ENCODE data around the gene SFTPA2.
"Not testable (repeated sequence)": the region's sequence is repeated elsewhere in the genome, so short reads cannot be mapped to it uniquely, and the experiment has no call there.

Gene SFTPA2

DNA sequence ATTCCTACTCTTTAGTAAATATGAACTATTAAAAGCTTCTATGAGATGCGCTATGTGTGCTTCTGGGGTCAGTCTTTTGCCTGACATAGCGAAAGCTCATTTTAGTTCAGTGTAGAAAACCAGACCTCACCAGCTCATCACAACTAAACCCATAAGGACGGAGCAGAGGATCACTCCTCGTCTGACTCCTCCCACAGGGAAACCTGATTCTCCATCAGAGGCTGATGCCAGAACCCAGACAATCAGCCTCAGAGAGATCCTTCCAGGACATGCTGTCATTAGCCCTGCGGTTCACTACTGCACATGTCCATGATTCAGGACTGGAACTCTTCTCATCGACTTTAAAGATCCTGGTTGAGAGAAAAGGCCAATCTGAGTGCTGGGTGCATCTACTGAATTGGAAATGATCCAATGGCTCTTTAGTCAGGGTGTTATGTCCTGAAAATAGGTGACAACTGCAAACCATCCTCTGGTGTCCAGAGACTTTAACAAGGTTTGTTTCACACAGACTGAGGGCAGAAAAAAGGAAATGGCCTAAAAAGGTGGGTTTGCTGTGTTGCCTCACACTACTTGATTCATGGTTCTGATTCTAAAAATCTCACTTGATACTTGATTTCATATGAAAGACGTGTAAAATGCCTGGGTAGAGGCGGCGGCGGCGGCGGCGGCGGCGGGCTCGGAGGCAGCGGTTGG is 48.2 kb downstream of the SFTPA2 start, which contains the start of gene EIF5AL1:
EIF5AL1 (plus strand) TSS at position 643 of the 693 bp plus-strand sequence. CDS start 117 bp downstream, outside the sequence.
- H3K4me3 ChIP-seq (ENCODE audit: low read depth, low read length); H3K27ac ChIP-seq (ENCODE audit: low read depth, low read length); H3K36me3 ChIP-seq (ENCODE audit: insufficient read depth, low read length); H3K27me3 ChIP-seq (ENCODE audit: insufficient read depth, low read length); H2AFZ ChIP-seq (ENCODE audit: low read length, unreplicated experiment); H3K79me2 ChIP-seq (ENCODE audit: control insufficient read depth, insufficient read depth, low read length, unreplicated experiment); H3K4me1 ChIP-seq (ENCODE audit: control insufficient read depth, insufficient read depth, low read length, unreplicated experiment): not testable (repeated sequence)

DNA sequence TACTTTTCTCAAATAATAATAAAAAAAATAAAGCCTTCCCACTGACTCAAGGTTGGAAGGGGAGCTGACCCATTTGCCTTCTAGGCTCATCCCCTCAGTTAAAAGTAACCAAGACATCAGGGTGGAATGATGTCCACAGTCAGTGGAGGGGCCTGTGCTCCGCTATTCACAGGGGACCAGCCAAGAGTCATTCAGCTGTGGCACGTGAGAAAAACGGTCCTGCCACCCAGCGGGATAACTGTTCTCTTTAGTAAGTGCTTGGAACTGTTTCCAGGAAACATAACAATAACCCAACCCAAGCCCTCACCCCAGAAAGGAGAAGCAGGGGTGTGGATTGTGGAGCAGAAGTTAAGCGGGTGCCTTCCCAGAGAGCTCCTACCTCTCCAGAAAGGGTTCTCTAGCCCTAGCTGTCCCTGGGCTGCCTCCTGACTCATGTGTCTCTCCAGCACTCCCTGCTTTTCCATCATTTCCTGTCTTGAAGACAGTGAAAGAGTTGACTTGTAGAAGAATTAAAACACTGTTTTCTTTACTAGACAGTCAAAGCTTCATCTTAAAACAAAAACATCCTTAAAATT is 50.2 kb downstream of the SFTPA2 start:
- H3K27ac ChIP-seq (ENCODE audit: low read depth, low read length); H3K4me3 ChIP-seq (ENCODE audit: low read depth, low read length); H3K4me1 ChIP-seq (ENCODE audit: control insufficient read depth, insufficient read depth, low read length, unreplicated experiment); H2AFZ ChIP-seq (ENCODE audit: low read length, unreplicated experiment); H3K36me3 ChIP-seq (ENCODE audit: insufficient read depth, low read length); H3K27me3 ChIP-seq (ENCODE audit: insufficient read depth, low read length); H3K79me2 ChIP-seq (ENCODE audit: control insufficient read depth, insufficient read depth, low read length, unreplicated experiment): not testable (repeated sequence)

DNA sequence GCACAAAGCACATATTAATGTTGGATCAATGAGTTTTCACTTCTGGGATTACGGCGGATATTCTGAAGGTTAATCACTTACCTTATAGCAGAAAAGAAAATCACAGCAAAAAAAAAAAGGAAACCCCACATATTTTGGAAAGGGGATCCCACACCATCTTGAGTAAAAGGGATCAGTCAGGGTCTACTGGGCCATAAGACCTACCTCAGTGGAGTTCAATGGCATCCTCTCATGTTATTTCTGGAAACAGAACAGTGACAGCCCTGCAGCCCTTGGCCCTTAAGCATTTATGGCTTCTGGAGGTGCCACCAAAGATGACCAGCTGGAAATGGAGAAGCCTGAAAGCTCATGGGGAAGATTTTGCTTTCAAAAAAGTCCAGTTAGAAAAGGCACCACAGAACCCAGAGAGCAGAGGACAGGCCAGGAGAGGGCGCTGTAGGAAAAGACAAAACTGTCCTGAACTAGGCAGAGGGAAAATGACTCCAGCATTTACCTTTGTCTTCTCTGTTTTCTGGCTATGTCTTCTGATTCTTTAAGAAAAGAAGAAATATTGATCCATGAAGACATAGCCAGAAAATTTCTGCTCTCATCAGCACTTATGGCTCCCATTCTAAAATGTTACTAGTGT is 50.8 kb downstream of the SFTPA2 start:
- not testable (repeated sequence) for H2AFZ ChIP-seq (ENCODE audit: low read length, unreplicated experiment); H3K27me3 ChIP-seq (ENCODE audit: insufficient read depth, low read length); H3K4me3 ChIP-seq (ENCODE audit: low read depth, low read length); H3K79me2 ChIP-seq (ENCODE audit: control insufficient read depth, insufficient read depth, low read length, unreplicated experiment); H3K36me3 ChIP-seq (ENCODE audit: insufficient read depth, low read length); H3K4me1 ChIP-seq (ENCODE audit: control insufficient read depth, insufficient read depth, low read length, unreplicated experiment); H3K27ac ChIP-seq (ENCODE audit: low read depth, low read length)

DNA sequence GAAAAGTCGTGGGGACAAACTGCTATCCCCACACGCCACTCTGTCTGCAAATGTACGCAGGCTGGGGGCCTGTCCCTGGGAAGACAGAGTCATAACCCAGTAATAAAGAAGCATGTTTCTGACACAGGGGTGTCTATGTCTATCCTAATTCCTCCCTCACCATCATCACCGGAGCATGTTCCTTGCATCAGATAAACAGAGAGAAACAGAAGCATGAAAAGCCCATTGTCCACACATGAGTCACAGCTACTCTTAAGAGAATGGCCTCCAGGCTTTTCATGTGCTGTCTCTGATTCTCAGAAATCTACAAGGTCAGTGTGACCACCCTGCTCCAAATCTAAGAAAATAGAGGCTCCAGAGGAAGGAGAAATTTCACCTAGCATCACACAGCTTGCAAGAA is 52.0 kb downstream of the SFTPA2 start:
- not testable (repeated sequence) for H3K36me3 ChIP-seq (ENCODE audit: insufficient read depth, low read length); H3K27ac ChIP-seq (ENCODE audit: low read depth, low read length); H3K79me2 ChIP-seq (ENCODE audit: control insufficient read depth, insufficient read depth, low read length, unreplicated experiment); H3K4me3 ChIP-seq (ENCODE audit: low read depth, low read length); H3K27me3 ChIP-seq (ENCODE audit: insufficient read depth, low read length); H2AFZ ChIP-seq (ENCODE audit: low read length, unreplicated experiment); H3K4me1 ChIP-seq (ENCODE audit: control insufficient read depth, insufficient read depth, low read length, unreplicated experiment)

DNA sequence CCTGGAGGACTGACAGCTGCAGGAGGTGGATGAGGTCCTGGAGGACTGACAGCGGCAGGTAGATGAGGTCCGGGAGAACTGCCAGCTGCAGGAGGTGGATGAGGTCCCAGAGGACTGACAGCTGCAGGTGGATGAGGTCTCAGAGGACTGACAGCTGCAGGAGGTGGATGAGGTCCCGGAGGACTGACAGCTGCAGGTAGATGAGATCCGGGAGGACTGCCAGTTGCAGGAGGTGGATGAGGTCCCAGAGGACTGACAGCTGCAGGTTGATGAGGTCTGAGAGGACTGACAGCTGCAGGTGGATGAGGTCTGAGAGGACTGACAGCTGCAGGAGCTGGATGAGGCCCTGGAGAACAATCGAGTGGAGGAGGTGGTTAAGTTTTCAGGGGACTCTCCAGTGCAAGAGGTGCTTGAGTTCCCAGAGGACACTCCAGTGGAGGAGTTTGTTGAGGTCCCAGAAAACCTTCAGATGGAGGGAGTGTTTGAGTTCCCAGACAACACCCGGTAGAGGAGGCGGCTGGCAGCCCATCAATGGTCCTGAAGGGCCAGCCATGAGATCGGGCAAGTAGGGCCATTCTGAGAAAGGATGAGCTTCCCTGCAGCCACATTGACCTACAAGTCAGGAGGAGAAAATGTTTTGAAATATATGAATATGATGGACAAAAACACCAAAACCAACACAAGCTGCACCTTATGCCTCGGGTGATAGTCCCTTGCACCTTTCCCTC is 52.6 kb downstream of the SFTPA2 start:
- Histone ChIP-seq H3K4me3 (ENCODE audit: low read depth, low read length) (no peak overlapping the region), H3K27ac (ENCODE audit: low read depth, low read length) (no peak overlapping the region), H3K4me1 (ENCODE audit: control insufficient read depth, insufficient read depth, low read length, unreplicated experiment) (no peaks in the 10 kb centered on the region), H2AFZ (ENCODE audit: low read length, unreplicated experiment) (no peak overlapping the region), H3K36me3 (ENCODE audit: insufficient read depth, low read length) (no peaks in the 10 kb centered on the region), H3K79me2 (ENCODE audit: control insufficient read depth, insufficient read depth, low read length, unreplicated experiment) (no peaks in the 10 kb centered on the region), H3K27me3 (ENCODE audit: insufficient read depth, low read length) (peaks cover 5% of the 10 kb centered on the region)
